ENCODE results near the gene ORM1. TPM values are rescaled to one million over a fixed set of nuclear protein-coding genes. Genes with fewer than 3 reads are reported as not detected.

The ORM1 gene
- total and polyA plus RNA-seq, 10 of the 15 experiments (the other 5 are each of a cell fraction or from before 2014, with no cell fraction given): 4.4 TPM; not detected in 9

DNA sequence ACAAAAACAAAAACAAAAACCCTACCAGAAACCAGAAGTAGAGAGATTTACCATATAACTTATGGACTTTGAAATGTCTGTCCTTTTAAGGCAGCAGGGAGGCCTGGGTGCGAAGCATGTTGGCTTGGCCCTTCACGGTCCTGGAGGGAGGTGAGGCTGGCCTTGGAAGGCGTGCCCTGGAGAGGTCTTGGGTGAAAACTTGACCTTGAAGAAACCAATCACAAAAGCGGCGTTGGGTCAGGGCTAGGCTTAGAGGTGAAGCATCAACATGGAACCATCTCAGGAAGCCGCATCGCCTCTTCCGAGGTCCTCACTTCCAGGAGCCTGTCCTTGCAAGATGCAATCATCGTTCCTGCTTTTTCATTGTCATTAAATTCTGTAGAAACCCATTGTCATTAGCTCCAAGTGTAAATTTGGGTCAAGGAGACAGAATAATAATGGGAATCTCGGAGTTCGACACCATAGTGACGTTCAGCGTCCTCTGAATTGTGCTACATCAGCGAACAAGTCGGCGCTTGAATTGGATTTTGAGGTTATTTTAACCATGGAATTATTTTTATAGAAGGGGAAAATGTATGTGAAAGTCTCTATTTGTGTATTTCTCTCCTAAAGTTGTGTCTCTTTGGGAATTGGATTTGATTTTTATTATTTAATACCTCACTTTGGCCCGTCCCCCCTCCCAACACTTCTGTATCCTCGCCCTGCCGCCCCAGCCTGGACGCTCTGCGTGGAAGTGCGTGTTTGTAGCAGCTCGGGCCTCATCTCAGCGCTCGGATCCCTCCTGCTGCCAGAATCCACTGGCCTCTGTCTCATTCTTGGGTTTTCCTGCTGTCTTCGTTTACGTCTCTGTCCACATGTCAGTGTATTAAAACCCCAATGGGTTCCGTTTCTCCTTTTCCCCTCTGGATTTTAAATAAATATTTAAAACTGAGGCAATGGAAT is 11.1 kb upstream of the ORM1 start:
- intact Hi-C loops (cut with micrococcal nuclease; ENCODE audit: unreplicated experiment): no loop called here
- no peak for FAIRE-seq
- no peak overlapping the region for H3K27ac ChIP-seq (ENCODE audit: control insufficient read depth, insufficient read depth)
- H3K27me3 ChIP-seq (replicated peaks in 1 of 2; ENCODE audit: control insufficient read depth in 2 of 2, insufficient read depth in 2 of 2, low read length in 1 of 2): no peaks in the 10 kb centered on the region; a peak in 1 of 4 replicates
- ChIA-PET POLR2A (no interaction called here), SMC1A (ENCODE audit: uncharacterized antibody, unreplicated experiment) (interaction anchor here (0.7 kb wide), 1 partner anchor 229 kb away, joined by 3 read pairs; no protein-coding TSS in a partner anchor), CTCF (interaction anchor here (0.6 kb wide), 1 partner anchor 21 kb away, joined by 3 read pairs; no protein-coding TSS in a partner anchor), RAD21 (ENCODE audit: unreplicated experiment) (no interaction called here)
- H3K36me3 ChIP-seq (ENCODE audit: control insufficient read depth in 2 of 2, insufficient read depth in 2 of 2, low read length in 1 of 2): no peaks in the 10 kb centered on the region
- no peak overlapping the region for H3K4me3 ChIP-seq
- no peak overlapping the region for H3K9ac ChIP-seq (ENCODE audit: control insufficient read depth, insufficient read depth, low read length)
- H3K4me1 ChIP-seq (ENCODE audit: control insufficient read depth, insufficient read depth, low read length): no peaks in the 10 kb centered on the region
- no peaks in the 10 kb centered on the region for H3K9me3 ChIP-seq (replicated peaks; ENCODE audit: control insufficient read depth, insufficient read depth, low read length)
- H2AFZ ChIP-seq (ENCODE audit: control insufficient read depth, low read depth, low read length): no peak overlapping the region
- WGBS (ENCODE audit: insufficient coverage, insufficient replicate concordance, low lambda C conversion rate, missing lambda C conversion rate): 58% methylated on average over 28 of the region's 28 CpGs
- H3K79me2 ChIP-seq (ENCODE audit: control insufficient read depth, insufficient read depth, low read length): no peaks in the 10 kb centered on the region
- ATAC-seq: no peak
- no peak for DNase-seq (ENCODE audit: low read depth, low spot score)
- no peak overlapping the region for H3K4me2 ChIP-seq (ENCODE audit: control insufficient read depth, insufficient read depth)
- no TSS peak for BruUV-seq (replicated peaks)
- H4K20me1 ChIP-seq (ENCODE audit: control insufficient read depth, insufficient read depth): no peaks in the 10 kb centered on the region
- in situ Hi-C loops (cut with MboI): no loop called here
- TF ChIP-seq SMAD5 (IDR thresholded peaks at IDR 0.05; ENCODE audit: low read depth) (no peak), ZNF217 (IDR thresholded peaks at IDR 0.05) (no peak), JUND (IDR thresholded peaks at IDR 0.05; ENCODE audit: low read depth, low read length) (no peak), EGR1 (IDR thresholded peaks at IDR 0.05; ENCODE audit: borderline replicate concordance in 1 of 2, low read depth in 2 of 2, low read length in 2 of 2) (no peak), HDAC6 (IDR thresholded peaks at IDR 0.05; ENCODE audit: unreplicated experiment) (no peak), NR2F1 (conservative IDR thresholded peaks at IDR 0.05) (no peak), SREBF2 (IDR thresholded peaks at IDR 0.05; ENCODE audit: low read length) (no peak), NFXL1 (IDR thresholded peaks at IDR 0.05; ENCODE audit: borderline replicate concordance) (no peak), ZSCAN29 (IDR thresholded peaks at IDR 0.05) (no peak), MTA2 (IDR thresholded peaks at IDR 0.05; ENCODE audit: low read depth) (no peak), NBN (IDR thresholded peaks at IDR 0.05) (no peak)
- TF ChIP-seq, protein P1, sequence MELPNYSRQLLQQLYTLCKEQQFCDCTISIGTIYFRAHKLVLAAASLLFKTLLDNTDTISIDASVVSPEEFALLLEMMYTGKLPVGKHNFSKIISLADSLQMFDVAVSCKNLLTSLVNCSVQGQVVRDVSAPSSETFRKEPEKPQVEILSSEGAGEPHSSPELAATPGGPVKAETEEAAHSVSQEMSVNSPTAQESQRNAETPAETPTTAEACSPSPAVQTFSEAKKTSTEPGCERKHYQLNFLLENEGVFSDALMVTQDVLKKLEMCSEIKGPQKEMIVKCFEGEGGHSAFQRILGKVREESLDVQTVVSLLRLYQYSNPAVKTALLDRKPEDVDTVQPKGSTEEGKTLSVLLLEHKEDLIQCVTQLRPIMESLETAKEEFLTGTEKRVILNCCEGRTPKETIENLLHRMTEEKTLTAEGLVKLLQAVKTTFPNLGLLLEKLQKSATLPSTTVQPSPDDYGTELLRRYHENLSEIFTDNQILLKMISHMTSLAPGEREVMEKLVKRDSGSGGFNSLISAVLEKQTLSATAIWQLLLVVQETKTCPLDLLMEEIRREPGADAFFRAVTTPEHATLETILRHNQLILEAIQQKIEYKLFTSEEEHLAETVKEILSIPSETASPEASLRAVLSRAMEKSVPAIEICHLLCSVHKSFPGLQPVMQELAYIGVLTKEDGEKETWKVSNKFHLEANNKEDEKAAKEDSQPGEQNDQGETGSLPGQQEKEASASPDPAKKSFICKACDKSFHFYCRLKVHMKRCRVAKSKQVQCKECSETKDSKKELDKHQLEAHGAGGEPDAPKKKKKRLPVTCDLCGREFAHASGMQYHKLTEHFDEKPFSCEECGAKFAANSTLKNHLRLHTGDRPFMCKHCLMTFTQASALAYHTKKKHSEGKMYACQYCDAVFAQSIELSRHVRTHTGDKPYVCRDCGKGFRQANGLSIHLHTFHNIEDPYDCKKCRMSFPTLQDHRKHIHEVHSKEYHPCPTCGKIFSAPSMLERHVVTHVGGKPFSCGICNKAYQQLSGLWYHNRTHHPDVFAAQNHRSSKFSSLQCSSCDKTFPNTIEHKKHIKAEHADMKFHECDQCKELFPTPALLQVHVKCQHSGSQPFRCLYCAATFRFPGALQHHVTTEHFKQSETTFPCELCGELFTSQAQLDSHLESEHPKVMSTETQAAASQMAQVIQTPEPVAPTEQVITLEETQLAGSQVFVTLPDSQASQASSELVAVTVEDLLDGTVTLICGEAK (IDR thresholded peaks at IDR 0.05; ENCODE audit: borderline replicate concordance): no peak
- TF ChIP-seq, protein P2, sequence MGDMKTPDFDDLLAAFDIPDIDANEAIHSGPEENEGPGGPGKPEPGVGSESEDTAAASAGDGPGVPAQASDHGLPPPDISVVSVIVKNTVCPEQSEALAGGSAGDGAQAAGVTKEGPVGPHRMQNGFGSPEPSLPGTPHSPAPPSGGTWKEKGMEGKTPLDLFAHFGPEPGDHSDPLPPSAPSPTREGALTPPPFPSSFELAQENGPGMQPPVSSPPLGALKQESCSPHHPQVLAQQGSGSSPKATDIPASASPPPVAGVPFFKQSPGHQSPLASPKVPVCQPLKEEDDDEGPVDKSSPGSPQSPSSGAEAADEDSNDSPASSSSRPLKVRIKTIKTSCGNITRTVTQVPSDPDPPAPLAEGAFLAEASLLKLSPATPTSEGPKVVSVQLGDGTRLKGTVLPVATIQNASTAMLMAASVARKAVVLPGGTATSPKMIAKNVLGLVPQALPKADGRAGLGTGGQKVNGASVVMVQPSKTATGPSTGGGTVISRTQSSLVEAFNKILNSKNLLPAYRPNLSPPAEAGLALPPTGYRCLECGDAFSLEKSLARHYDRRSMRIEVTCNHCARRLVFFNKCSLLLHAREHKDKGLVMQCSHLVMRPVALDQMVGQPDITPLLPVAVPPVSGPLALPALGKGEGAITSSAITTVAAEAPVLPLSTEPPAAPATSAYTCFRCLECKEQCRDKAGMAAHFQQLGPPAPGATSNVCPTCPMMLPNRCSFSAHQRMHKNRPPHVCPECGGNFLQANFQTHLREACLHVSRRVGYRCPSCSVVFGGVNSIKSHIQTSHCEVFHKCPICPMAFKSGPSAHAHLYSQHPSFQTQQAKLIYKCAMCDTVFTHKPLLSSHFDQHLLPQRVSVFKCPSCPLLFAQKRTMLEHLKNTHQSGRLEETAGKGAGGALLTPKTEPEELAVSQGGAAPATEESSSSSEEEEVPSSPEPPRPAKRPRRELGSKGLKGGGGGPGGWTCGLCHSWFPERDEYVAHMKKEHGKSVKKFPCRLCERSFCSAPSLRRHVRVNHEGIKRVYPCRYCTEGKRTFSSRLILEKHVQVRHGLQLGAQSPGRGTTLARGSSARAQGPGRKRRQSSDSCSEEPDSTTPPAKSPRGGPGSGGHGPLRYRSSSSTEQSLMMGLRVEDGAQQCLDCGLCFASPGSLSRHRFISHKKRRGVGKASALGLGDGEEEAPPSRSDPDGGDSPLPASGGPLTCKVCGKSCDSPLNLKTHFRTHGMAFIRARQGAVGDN (IDR thresholded peaks at IDR 0.05): no peak
- TF ChIP-seq, protein P3, sequence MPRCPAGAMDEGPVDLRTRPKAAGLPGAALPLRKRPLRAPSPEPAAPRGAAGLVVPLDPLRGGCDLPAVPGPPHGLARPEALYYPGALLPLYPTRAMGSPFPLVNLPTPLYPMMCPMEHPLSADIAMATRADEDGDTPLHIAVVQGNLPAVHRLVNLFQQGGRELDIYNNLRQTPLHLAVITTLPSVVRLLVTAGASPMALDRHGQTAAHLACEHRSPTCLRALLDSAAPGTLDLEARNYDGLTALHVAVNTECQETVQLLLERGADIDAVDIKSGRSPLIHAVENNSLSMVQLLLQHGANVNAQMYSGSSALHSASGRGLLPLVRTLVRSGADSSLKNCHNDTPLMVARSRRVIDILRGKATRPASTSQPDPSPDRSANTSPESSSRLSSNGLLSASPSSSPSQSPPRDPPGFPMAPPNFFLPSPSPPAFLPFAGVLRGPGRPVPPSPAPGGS (IDR thresholded peaks at IDR 0.05; ENCODE audit: borderline replicate concordance, insufficient read depth, low read depth, low read length, poor library complexity, severe bottlenecking): no peak

Data from GM12878 (cell line).